ENCODE measurements around the gene OR4D9. TPM values are rescaled to one million over a fixed set of nuclear protein-coding genes. Genes with fewer than 3 reads are reported as not detected.
A peak's percentile ranks its signal among the peaks of the same experiment; 100 is the strongest.

Gene OR4D9
- total and polyA plus RNA-seq, 2 donors (not counting 3 experiments of a cell fraction or from before 2014, with no cell fraction given): not detected

- H3K9ac ChIP-seq (replicated peaks; ENCODE audit: extremely low read depth, insufficient read depth, low read length): no peak overlapping the region
- H3K4me3 ChIP-seq (replicated peaks in 1 of 3; ENCODE audit: insufficient read depth in 1 of 3, low read depth in 1 of 3, low read length in 3 of 3): peak overlapping the region in 2 of 3 experiments; percentile 33 to 66
- no peak for FAIRE-seq
- dilution Hi-C loops (cut with MboI; ENCODE audit: extremely low pct_ligation_motif_present, low sequenced_read_pairs): no loop called here
- CTCF ChIA-PET: interaction anchor here (1.3 to 2.5 kb wide), 3 partner anchors 9 to 20 kb away, joined by 3 to 8 read pairs (median 6); no protein-coding TSS in a partner anchor
- peak overlapping the region; percentile 87 for H3K4me2 ChIP-seq (ENCODE audit: insufficient read depth, low read length)
- H3K4me1 ChIP-seq (ENCODE audit: control insufficient read depth, extremely low read depth, insufficient read depth, low read length): peaks cover 9% of the 10 kb centered on the region
- no TSS peak for BruUV-seq (replicated peaks)
- peak overlapping the region; percentile 76 for H2AFZ ChIP-seq (ENCODE audit: low read depth, low read length)
- peak overlapping the region; percentile 25 for H3K27ac ChIP-seq (ENCODE audit: insufficient read depth, low read depth, low read length)
- intact Hi-C loops (cut with micrococcal nuclease): loop anchor here (1.0 to 10.0 kb wide), 4 partner anchors 9 to 638 kb away; partner anchors contain the start of gene FAM111A
- no peaks in the 10 kb centered on the region for H4K20me1 ChIP-seq (replicated peaks; ENCODE audit: control insufficient read depth, extremely low read depth, insufficient read depth, low read length)
- TF ChIP-seq EZH2 (IDR thresholded peaks at IDR 0.05; ENCODE audit: borderline replicate concordance, low read depth, low read length, severe bottlenecking) (no peak), MAX (IDR thresholded peaks at IDR 0.05; ENCODE audit: insufficient read depth, insufficient read length) (no peak), MYC (IDR thresholded peaks at IDR 0.05; ENCODE audit: low read depth, low read length) (no peak)
- no peaks in the 10 kb centered on the region for H3K9me3 ChIP-seq (replicated peaks; ENCODE audit: control insufficient read depth, insufficient read depth, low read length)
- POLR2A ChIA-PET: interaction anchor here (1.2 to 1.3 kb wide), 2 partner anchors 9 to 112 kb away, joined by 3 to 4 read pairs; partner anchors contain the start of gene PATL1
- no peaks in the 10 kb centered on the region for H3K27me3 ChIP-seq (ENCODE audit: control insufficient read depth in 2 of 2, insufficient read depth in 2 of 2, low read length in 2 of 2)
- H3K79me2 ChIP-seq (ENCODE audit: control insufficient read depth, insufficient read depth, low read length): no peaks in the 10 kb centered on the region
- H3K36me3 ChIP-seq (ENCODE audit: control insufficient read depth in 2 of 2, extremely low read depth in 1 of 2, insufficient read depth in 2 of 2, low read length in 2 of 2): no peaks in the 10 kb centered on the region
- H3K9me1 ChIP-seq (replicated peaks; ENCODE audit: control insufficient read depth, extremely low read depth, insufficient read depth, low read length): no peaks in the 10 kb centered on the region
- DNase-seq (ENCODE audit: low read depth, low spot score): peak; percentile 63
Observed at GRCh38 chr11:59556917-59557348, 45.6 kb downstream of the OR4D9 start.

DNA sequence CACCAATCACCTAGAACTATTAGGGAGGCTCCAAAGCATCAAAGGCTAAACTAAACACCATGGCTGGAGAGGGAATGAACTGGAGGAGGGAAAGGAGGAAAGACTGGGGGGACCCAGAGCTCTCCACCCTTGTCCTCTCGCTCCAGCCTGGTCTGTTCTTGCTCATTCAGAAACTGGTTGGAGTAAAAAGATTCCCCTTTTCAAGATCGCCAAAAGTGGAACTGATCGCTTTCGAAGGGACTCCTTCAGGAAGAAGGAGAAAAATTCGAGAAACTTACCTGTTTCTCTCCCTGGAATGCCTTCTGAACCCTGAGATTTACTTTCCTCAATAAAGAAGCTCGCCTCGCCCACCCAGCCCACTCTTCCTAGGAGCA lies 46.9 kb downstream of the OR4D9 start:
- Histone ChIP-seq H3K27ac (ENCODE audit: insufficient read depth, low read depth, low read length) (no peak overlapping the region), H2AFZ (ENCODE audit: low read depth, low read length) (peak overlapping the region; percentile 13), H4K20me1 (replicated peaks; ENCODE audit: control insufficient read depth, extremely low read depth, insufficient read depth, low read length) (no peaks in the 10 kb centered on the region), H3K36me3 (ENCODE audit: control insufficient read depth in 2 of 2, extremely low read depth in 1 of 2, insufficient read depth in 2 of 2, low read length in 2 of 2) (no peaks in the 10 kb centered on the region), H3K4me1 (ENCODE audit: control insufficient read depth, extremely low read depth, insufficient read depth, low read length) (peaks cover 9% of the 10 kb centered on the region), H3K4me2 (ENCODE audit: insufficient read depth, low read length) (peak overlapping the region; percentile 31), H3K4me3 (replicated peaks in 1 of 3; ENCODE audit: insufficient read depth in 1 of 3, low read depth in 1 of 3, low read length in 3 of 3) (no peak overlapping the region), H3K9ac (replicated peaks; ENCODE audit: extremely low read depth, insufficient read depth, low read length) (no peak overlapping the region), H3K27me3 (ENCODE audit: control insufficient read depth in 2 of 2, insufficient read depth in 2 of 2, low read length in 2 of 2) (no peaks in the 10 kb centered on the region), H3K79me2 (ENCODE audit: control insufficient read depth, insufficient read depth, low read length) (no peaks in the 10 kb centered on the region), H3K9me1 (replicated peaks; ENCODE audit: control insufficient read depth, extremely low read depth, insufficient read depth, low read length) (no peaks in the 10 kb centered on the region), H3K9me3 (replicated peaks; ENCODE audit: control insufficient read depth, insufficient read depth, low read length) (no peaks in the 10 kb centered on the region)
- intact Hi-C loops (cut with micrococcal nuclease): loop anchor here (5.0 to 10.0 kb wide), 2 partner anchors 416 to 637 kb away; partner anchors contain the start of gene FAM111A
- dilution Hi-C loops (cut with MboI; ENCODE audit: extremely low pct_ligation_motif_present, low sequenced_read_pairs): no loop called here
- CTCF ChIA-PET: interaction anchor here (0.6 kb wide), 1 partner anchor 110 kb away, joined by 3 read pairs; no protein-coding TSS in a partner anchor
- no peak for DNase-seq (ENCODE audit: low read depth, low spot score)
- TF ChIP-seq FOS (IDR thresholded peaks at IDR 0.05; ENCODE audit: borderline replicate concordance, insufficient read depth, low read length): no peak
- no peak for TF ChIP-seq GATA2 (IDR thresholded peaks at IDR 0.05; ENCODE audit: insufficient read depth, insufficient read length, low read depth, low read length)
- TF ChIP-seq POLR2AphosphoS5 (IDR thresholded peaks at IDR 0.05; ENCODE audit: insufficient read depth, low read depth, low read length): no peak
- no peak for TF ChIP-seq JUN (IDR thresholded peaks at IDR 0.05; ENCODE audit: borderline replicate concordance, insufficient read depth, insufficient read length, low read depth)
- no peak for TF ChIP-seq MAX (IDR thresholded peaks at IDR 0.05; ENCODE audit: insufficient read depth, insufficient read length)
- TF ChIP-seq, protein P1, sequence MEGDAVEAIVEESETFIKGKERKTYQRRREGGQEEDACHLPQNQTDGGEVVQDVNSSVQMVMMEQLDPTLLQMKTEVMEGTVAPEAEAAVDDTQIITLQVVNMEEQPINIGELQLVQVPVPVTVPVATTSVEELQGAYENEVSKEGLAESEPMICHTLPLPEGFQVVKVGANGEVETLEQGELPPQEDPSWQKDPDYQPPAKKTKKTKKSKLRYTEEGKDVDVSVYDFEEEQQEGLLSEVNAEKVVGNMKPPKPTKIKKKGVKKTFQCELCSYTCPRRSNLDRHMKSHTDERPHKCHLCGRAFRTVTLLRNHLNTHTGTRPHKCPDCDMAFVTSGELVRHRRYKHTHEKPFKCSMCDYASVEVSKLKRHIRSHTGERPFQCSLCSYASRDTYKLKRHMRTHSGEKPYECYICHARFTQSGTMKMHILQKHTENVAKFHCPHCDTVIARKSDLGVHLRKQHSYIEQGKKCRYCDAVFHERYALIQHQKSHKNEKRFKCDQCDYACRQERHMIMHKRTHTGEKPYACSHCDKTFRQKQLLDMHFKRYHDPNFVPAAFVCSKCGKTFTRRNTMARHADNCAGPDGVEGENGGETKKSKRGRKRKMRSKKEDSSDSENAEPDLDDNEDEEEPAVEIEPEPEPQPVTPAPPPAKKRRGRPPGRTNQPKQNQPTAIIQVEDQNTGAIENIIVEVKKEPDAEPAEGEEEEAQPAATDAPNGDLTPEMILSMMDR (IDR thresholded peaks at IDR 0.05; ENCODE audit: extremely low read depth in 1 of 2, insufficient read depth in 1 of 2, low read depth in 1 of 2, low read length in 2 of 2): no peak
- TF ChIP-seq EZH2 (IDR thresholded peaks at IDR 0.05; ENCODE audit: borderline replicate concordance, low read depth, low read length, severe bottlenecking): no peak
- TF ChIP-seq POLR2A (IDR thresholded peaks at IDR 0.05; ENCODE audit: low read depth, low read length): no peak
- no peak for TF ChIP-seq MYC (IDR thresholded peaks at IDR 0.05; ENCODE audit: low read depth, low read length)
- no TSS peak for BruUV-seq (replicated peaks)
- POLR2A ChIA-PET: no interaction called here
- no peak for FAIRE-seq

Measured in endothelial cell of umbilical vein (primary cell).